Activated T-helper 2 cell treated with anti-CD3 and anti-CD28 coated beads, Interferon-gamma antibody, Interleukin-2, Interleukin-4, amounts not matched to agents 10 μg/mL and 5 μg/mL and 100 μg/mL, durations not matched to agents 14 hours and 24 hours and 36 hours (primary cell): ENCODE data around the gene ACY1. TPM values are rescaled to one million over a fixed set of nuclear protein-coding genes. Genes with fewer than 3 reads are reported as not detected.

Experiments
- DNase-seq: peaks from one replicate; pipeline ENCODE4 v3.0.0; 2021; ENCODE audit warnings: low spot score
- H3K27ac Mint-ChIP-seq: one replicate; pipeline ENCODE4 v1.8.0; 2021; ENCODE audit warnings: mixed read lengths
- H3K27me3 Mint-ChIP-seq: one replicate; pipeline ENCODE4 v1.8.0; 2021; ENCODE audit warnings: low read depth, mixed read lengths
- H3K36me3 Mint-ChIP-seq: one replicate; pipeline ENCODE4 v1.8.0; 2021; ENCODE audit warnings: low read depth, mixed read lengths
- H3K4me1 Mint-ChIP-seq: one replicate; pipeline ENCODE4 v1.8.0; 2021; ENCODE audit warnings: low read depth, mixed read lengths
- H3K4me3 Mint-ChIP-seq: one replicate; pipeline ENCODE4 v1.8.0; 2021; ENCODE audit warnings: low read depth, mild to moderate bottlenecking, moderate library complexity, mixed read lengths
- H3K9me3 Mint-ChIP-seq: one replicate; pipeline ENCODE4 v1.8.0; 2021; ENCODE audit warnings: mixed read lengths
- intact Hi-C: fragments of 100-400 bp; cut with micrococcal nuclease; formaldehyde crosslinking; loops from one replicate; pipeline ENCODE4 v1.15.1; 2023
- total RNA-seq: library from RNA; stranded (reverse); gene quantifications from 2 replicates; pipeline ENCODE4 v1.2.3, GENCODE V29; 2022

Gene ACY1
- total RNA-seq, 1 donor from 2014 or later: 62.8 TPM

DNA sequence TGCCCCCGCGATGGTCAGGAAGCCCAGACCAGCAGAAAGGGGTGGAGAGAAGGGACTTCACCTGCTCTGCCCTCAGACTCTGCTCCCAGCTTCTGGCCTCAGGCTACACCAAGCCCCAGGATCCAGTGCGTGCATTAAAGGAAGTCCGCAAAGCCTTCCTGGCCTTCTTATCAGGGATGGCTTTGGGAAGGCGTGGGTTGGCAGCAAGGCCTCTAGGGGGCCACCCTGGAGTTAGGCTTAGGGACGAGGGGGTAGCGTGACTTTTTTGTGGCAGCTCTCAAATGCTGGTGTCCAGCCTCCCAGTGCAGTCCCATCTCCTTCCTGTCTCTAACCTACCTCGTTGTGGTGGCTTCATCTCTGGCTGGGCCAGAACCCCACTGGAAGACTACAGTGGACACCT lies 31.3 kb downstream of the ACY1 start:
- H3K4me3 Mint-ChIP-seq: no peak overlapping the region
- H3K4me1 Mint-ChIP-seq: no peaks in the 10 kb centered on the region
- intact Hi-C loops: no loop called here
- H3K9me3 Mint-ChIP-seq: no peaks in the 10 kb centered on the region
- DNase-seq: no peak
- H3K27me3 Mint-ChIP-seq: peaks cover 4% of the 10 kb centered on the region
- H3K27ac Mint-ChIP-seq: no peak overlapping the region
- H3K36me3 Mint-ChIP-seq: no peaks in the 10 kb centered on the region

DNA sequence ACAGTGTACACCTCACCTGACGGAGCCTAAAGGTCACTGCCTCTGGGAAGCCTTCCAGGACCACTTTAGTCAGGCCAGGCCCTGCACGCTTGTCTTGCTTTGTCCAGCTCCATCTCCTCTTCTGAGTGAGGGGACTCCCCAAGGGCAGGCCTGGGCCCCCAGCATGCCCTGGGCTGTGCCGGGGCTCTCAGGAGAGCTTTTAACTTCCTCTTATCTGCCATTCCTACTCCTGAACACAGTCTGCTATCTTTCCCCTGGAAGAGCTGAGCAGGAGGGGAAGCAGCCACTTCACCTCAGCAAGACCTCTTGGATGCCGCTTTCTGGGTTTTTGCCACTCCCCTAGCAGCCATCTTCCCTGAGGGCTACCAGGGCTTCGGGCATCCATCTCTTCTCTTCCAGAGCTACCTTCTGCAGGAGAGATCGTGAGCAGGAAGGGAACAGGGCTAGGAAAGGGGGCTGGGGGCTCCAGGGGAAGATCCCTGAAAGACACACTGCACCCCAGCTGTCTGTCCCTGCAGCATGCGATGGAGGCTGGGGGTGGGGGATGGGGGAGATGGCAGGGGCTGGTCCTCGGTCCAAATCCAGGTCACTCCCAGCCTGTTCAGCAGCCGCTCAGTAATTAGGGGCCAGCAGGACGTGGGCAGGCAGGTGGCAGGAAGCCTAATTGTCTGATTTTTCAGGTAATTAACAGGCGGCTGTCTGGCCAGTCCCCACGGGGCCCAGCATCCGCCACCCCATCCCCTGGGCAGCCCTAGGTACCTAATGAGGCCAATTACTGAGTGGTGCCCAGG lies 32.3 kb downstream of the ACY1 start:
- no peak for DNase-seq
- peaks cover 2% of the 10 kb centered on the region for H3K27me3 Mint-ChIP-seq
- H3K36me3 Mint-ChIP-seq: no peaks in the 10 kb centered on the region
- H3K9me3 Mint-ChIP-seq: no peaks in the 10 kb centered on the region
- intact Hi-C loops: no loop called here
- no peak overlapping the region for H3K4me3 Mint-ChIP-seq
- no peaks in the 10 kb centered on the region for H3K4me1 Mint-ChIP-seq
- no peak overlapping the region for H3K27ac Mint-ChIP-seq

DNA sequence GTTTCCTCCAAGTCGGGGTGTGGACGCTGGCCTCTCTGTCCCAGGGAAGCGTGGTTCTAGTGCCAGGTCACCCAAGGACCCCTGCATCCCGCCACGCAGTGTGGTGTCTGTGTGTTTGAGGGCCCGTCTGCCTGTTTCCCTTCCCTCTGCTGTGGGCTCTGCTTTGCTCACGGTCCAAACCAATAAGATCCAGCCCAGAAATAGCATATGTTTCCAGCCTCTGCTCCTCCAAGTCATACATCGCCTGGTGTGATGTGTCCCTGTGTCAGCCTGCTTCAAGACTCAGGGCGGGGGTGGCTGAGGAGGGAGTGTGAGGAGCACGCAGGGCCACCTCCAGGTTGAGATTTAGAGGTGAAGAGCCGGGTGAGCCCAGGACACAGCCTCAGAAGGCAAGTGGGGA lies 34.3 kb downstream of the ACY1 start:
- H3K4me3 Mint-ChIP-seq: no peak overlapping the region
- H3K36me3 Mint-ChIP-seq: no peaks in the 10 kb centered on the region
- H3K27me3 Mint-ChIP-seq: no peaks in the 10 kb centered on the region
- intact Hi-C loops: no loop called here
- H3K4me1 Mint-ChIP-seq: no peaks in the 10 kb centered on the region
- no peaks in the 10 kb centered on the region for H3K9me3 Mint-ChIP-seq
- DNase-seq: no peak
- no peak overlapping the region for H3K27ac Mint-ChIP-seq

DNA sequence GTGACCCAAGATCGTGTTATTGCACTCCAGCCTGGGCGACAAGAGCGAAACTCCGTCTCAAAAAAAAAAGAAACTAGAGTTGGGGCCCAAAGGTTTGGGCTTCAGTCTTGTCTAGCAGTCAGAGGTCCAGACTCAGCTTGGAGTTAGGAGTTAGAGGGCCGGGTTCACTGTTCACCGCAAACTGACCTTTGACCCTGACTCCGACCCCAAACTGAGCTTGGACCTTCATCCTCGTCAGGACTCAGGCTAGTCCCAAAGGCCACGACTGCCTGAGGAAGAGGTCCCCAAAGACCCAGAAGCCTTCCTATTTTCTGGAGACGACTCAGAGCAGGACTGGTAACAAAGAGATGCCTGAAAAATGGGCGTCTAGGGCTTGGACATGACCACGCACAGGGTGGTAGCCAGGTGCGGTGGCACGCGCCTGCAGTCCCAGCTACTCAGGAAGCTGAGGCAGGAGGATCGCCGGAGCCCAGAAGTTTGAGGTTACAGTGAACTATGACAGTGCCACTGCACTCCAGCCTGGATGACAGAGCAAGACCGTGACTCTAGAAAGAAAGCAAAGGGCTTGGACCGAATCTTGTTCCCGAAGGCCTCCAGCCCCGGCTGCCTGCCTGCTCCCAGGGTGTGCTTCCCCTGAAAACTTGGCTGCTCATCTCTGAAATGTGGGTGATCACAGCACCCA lies 35.1 kb downstream of the ACY1 start:
- no peak overlapping the region for H3K27ac Mint-ChIP-seq
- H3K4me3 Mint-ChIP-seq: no peak overlapping the region
- no peaks in the 10 kb centered on the region for H3K9me3 Mint-ChIP-seq
- intact Hi-C loops: no loop called here
- no peak for DNase-seq
- no peaks in the 10 kb centered on the region for H3K27me3 Mint-ChIP-seq
- no peaks in the 10 kb centered on the region for H3K36me3 Mint-ChIP-seq
- no peaks in the 10 kb centered on the region for H3K4me1 Mint-ChIP-seq

DNA sequence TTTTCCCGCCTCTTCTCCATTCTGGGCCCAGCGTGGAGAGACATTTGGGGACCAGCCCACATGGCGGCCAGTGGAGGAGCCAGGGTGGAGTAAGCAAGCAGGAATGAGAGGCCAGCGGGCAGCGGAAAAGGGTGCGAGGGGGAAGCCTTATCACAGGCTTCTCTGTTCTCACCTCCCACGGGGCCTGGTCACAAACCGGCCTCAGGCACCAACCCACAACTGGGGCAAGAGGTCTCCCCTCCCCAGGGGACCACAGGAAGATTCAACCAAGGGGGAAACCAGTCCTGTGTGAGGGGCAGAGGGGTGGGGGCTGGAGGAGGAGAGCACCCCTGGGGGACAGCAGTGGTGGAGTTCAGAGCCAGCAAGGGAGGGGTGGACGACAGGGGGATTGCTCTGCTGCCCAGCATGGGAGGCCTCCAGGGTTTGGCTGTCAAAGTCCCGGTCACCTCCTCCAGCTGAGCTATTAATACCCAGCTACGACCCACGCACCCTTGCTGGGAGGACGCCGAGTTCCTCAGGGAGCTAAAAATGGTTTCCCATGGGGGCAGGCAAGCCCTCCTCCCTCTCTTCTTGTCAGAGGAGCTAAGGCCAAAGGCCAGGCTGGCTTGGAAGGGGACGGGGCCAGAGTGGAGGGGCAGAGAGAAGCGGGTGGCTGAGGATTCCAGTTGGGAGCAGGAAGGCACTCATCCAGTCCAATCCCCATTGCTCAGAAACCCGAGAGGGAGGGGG lies 36.2 kb downstream of the ACY1 start:
- H3K27me3 Mint-ChIP-seq: no peaks in the 10 kb centered on the region
- H3K9me3 Mint-ChIP-seq: no peaks in the 10 kb centered on the region
- no peaks in the 10 kb centered on the region for H3K4me1 Mint-ChIP-seq
- no peak overlapping the region for H3K27ac Mint-ChIP-seq
- intact Hi-C loops: no loop called here
- H3K36me3 Mint-ChIP-seq: no peaks in the 10 kb centered on the region
- no peak overlapping the region for H3K4me3 Mint-ChIP-seq
- no peak for DNase-seq

DNA sequence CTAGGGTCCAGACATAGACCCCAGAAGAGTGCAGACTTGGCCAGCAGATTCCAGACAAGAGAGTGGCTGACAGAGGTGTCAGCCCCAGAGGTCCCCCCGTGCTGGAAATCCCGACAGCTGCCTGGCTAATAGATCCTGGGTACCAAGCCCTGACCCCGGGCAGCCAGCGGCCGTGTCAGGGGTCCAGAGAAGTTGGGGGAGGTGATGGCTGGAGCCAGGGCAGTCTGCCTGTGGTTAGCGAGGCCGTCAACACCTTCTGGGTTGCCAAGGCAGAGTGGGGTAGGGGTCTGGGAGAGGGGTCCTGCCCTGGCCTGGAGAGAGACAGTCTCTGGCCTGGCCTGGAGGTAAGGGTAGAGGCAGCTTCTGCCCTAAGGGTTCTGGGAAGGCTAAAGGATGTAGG lies 37.5 kb downstream of the ACY1 start:
- Mint-ChIP-seq H3K36me3 (no peaks in the 10 kb centered on the region), H3K27me3 (no peaks in the 10 kb centered on the region), H3K4me3 (no peak overlapping the region), H3K9me3 (no peaks in the 10 kb centered on the region), H3K4me1 (no peaks in the 10 kb centered on the region), H3K27ac (no peak overlapping the region)
- intact Hi-C loops: no loop called here
- DNase-seq: no peak

DNA sequence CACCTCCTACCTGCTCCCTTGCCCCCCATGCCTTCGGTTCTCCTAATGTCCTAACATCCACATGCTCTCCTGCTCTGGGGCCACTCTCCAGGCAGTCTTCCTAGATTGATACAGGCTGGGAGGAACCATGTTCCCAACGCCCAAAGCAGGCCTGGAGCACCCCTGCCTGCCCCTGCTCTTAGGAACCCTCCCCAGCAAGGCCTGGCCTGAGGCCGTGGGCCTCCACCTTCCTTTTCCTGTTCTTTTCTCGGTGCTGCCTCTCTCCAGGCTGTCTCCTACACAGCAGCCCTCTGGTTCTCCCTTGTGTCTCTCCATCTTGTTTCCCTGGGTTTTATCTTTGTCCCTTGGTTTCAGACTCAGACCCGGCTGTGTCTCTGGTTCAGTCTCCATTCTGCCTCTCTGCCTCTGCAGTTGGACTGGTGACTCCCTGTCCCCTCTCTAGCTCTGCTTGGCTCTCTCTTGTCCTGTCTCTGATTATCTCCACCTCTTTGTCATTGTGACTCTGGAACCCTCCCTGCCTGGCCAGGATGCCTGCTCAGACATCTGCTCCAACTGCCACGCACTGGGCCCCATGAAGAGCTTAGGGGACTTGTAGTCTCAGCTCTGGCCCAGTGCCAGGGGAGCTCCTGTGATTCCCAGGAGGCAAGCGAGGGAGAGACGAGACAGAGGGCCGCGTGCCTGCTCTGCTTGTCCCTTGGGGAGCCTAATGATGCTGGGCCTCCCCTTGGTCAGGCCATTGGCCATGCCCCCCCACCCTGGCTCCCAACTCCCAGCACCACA lies 38.3 kb downstream of the ACY1 start:
- Mint-ChIP-seq H3K27ac (no peak overlapping the region), H3K4me1 (no peaks in the 10 kb centered on the region), H3K9me3 (no peaks in the 10 kb centered on the region), H3K36me3 (no peaks in the 10 kb centered on the region), H3K27me3 (peaks cover 3% of the 10 kb centered on the region), H3K4me3 (no peak overlapping the region)
- no peak for DNase-seq
- intact Hi-C loops: no loop called here

DNA sequence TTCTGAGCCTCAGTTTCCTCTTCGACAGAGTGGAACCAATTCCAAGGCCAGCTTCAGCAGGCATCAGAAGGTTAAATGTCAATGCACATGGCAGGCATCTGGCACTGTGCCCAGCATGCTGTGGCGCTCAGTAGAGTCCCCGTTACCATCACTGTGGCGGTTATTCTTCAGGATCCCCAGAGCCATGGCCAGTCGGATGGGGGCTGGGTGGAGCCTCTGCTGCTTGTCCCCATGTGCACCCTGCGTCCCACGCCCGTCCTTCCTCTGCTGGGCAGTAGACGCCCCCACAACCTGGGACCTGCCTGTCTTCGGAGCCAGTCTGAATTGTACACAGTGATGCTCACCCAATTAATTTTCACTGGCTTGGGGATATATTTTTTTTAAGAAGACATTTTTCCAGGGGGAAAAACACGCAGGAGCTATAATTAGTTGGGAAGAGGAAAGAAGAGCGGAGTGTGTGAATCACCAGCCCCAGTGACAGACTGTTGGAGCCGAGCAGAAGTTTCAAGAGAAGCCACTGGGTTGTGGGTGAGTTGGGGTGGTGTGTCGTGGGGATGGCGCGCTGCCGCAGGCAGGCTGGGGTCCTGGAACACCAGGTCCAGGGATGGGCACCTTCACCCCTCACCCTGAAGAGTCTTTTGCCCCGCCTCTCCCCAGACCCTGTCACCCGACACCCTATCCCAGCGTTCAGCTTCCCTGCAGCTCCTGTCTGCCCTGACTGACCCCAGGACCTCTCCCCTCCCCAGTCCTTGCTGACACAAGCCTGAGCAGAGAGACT lies 39.2 kb downstream of the ACY1 start:
- Mint-ChIP-seq H3K4me3 (no peak overlapping the region), H3K9me3 (no peaks in the 10 kb centered on the region), H3K27ac (no peak overlapping the region), H3K4me1 (no peaks in the 10 kb centered on the region), H3K36me3 (no peaks in the 10 kb centered on the region), H3K27me3 (peaks cover 3% of the 10 kb centered on the region)
- intact Hi-C loops: no loop called here
- DNase-seq: no peak

DNA sequence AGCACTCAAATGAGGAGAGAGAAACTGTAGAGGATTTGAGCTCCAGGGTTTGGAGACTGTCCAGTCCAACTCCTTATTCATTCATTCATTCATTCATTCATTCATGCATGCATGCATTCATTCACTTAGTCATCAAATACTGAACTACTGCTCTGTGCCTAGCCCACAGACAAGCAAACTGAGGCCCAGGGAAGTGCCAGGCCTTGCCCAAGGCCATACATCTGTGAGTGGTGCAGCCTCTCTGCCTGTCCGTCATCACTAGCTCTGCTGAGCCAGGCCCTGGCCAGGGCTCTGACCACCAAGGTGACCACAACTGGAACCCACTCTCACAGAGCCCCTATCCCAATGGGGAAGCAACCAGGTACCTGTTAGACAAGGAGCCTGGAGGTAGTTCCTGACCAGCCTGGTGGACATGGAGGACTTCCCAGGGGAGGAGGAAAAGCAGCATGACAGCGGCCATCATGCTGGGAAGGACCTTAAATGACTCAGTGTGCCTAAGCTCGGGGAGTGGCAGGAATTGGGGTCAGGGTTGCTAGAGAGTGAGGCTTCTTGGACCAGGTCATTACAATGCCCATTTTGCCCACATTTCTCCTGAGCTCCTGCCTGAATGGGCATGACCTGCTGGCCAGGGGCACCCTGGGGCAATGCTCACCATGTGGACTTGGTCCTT lies 39.9 kb downstream of the ACY1 start:
- H3K4me3 Mint-ChIP-seq: no peak overlapping the region
- H3K4me1 Mint-ChIP-seq: no peaks in the 10 kb centered on the region
- intact Hi-C loops: no loop called here

DNA sequence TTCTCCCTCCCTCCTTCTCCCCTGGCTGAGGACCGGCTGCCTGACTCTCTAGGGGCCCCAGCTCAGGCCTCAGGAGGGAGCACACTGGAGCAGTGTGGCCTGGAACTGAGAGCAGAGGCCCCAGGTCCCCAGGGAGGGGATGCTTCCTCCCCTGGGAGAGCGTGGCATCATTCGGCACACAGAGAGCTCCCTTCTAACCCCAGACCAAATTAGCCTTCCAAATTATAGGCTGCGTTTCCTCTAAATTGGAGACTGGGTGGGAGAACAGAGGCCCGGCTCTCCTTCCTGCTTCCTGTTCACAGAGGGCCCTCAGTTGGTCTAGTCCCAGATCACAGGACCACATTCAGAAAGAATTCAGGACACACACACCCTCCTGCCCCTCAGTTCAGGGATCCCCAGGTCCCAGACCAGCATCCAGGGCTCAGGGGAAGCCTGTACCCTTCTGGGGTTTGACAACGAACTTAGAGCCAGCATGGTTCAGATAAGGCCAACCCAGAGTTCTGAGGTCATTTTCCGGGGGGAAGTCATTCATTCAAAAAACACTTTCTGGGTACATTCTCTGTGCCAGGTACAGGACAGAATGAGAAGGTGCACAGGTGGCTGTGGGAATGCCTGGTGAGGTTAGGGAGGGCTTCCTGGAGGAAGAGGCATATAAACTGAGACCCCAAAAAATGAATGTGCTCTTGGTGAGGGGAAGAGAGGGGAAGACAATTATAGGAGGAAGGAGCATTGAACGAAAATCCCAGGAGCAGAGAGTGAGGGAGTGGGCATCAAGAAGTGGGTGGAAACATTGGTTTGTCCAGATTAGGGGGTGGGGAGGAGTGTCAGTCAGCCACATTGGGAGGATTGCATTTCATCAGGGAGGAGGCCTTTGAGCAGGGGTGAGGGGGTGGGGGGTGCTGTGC lies 40.8 kb downstream of the ACY1 start:
- Mint-ChIP-seq H3K4me3 (no peak overlapping the region), H3K27ac (no peak overlapping the region), H3K4me1 (no peaks in the 10 kb centered on the region), H3K9me3 (no peaks in the 10 kb centered on the region), H3K27me3 (peaks cover 3% of the 10 kb centered on the region), H3K36me3 (no peaks in the 10 kb centered on the region)
- no peak for DNase-seq
- intact Hi-C loops: no loop called here

More for the DNA sequence above, 39.9 kb downstream of the ACY1 start:
- DNase-seq: no peak
- peaks cover 3% of the 10 kb centered on the region for H3K27me3 Mint-ChIP-seq
- H3K9me3 Mint-ChIP-seq: no peaks in the 10 kb centered on the region
- H3K36me3 Mint-ChIP-seq: no peaks in the 10 kb centered on the region
- H3K27ac Mint-ChIP-seq: no peak overlapping the region
